OCI-M2 (cell line): ENCODE data around the gene B3GALT4.

Source experiments
- DNase-seq: peaks from one replicate; lab custom pipeline; 2025; ENCODE audit not compliant: unreplicated experiment; lab: John Stamatoyannopoulos, UW

B3GALT4 gene

DNA sequence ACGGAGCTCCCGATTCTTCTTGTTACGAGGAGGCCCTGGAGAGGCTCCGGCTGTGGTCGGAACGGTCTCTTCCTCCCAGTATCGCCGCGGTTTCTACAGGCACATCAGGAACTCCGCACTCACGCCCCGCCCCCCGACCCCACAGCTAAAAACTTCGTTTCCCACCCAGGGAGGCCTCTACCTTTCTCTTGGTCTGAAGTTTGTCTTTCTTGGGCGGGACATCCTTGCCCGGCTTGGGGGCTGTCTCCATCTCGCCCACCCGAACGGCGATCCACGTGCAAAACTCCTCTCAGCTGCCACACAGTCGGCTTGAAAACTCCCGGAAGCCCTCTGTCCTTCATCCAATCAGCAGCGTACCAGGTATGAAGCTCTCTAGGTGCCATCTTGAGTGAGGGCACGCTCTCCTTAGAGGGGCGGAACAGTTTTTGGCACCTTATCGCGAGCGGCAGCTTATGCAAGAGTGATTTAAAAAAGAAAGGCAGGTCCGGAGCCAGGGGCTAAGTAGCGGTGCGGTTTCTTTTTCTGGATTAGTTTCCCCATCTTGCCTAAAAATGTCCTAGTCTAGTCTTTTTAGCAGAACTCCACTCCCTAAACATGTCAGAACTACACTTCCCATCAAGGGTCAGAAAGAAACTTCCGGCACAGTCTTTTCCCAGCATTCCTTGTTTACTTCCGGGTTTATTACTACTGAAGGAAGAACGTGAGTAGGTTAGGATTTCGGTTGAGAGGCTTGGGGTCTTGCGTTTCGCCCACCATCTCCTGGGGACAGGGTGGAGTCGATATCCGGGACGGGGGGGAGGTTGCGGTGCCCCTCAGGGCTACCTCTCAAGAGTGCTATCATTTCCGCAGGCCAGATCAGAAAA is 12.2 kb downstream of the B3GALT4 start, which contains the start of the genes PFDN6 and WDR46:
Gene PFDN6, plus strand, starts transcription at position 681 of the 863 bp plus-strand sequence. CDS start 256 bp downstream, outside the sequence.
Gene WDR46, minus strand, starts transcription at position 319 of the 863 bp plus-strand sequence. Its CDS starts 69 bp downstream, at position 250.
- peak; percentile 92 for DNase-seq

GRCh38 chr6:33289784-33290315 is 12.9 kb downstream of the B3GALT4 start:
- DNase-seq = no peak

GRCh38 chr6:33290459-33290858 is 13.5 kb downstream of the B3GALT4 start:
- DNase-seq = no peak

- DNase-seq = no peak
Measured at GRCh38 chr6:33292996-33293682, 16.2 kb downstream of the B3GALT4 start.

DNA sequence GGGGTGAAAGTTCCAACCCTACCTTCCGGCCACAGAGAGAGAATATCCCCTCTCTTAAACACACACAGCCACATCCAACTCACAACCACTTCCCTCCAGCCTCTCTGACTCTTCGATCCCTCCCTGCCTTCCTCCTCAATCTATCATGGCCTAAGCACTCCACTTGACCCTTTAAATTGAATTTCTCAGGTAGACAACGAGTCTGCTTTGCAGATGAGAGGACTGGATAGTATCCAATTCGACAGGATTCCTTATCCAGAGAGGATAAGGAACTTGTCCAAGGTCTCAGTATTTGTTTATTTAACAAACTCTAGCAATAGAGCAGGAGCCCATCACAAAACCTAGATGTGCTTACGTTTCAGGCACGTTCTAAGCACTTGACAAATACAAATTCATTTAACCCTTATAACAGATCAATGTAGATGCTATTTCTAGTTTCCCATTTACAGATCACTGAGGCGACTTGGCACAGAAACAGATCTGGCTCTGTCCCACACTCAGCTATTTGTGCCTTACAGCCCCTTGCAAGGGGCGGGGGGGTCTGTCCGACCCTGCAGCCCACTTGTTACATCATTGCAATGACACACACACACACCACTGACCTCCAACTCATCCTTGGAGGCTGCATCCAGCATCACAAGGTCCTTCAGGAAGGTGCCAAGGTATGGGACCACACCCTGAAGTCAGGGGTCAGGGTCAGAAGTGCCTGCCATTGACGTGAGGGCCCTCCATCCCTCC is 17.3 kb downstream of the B3GALT4 start:
- no peak for DNase-seq

DNA sequence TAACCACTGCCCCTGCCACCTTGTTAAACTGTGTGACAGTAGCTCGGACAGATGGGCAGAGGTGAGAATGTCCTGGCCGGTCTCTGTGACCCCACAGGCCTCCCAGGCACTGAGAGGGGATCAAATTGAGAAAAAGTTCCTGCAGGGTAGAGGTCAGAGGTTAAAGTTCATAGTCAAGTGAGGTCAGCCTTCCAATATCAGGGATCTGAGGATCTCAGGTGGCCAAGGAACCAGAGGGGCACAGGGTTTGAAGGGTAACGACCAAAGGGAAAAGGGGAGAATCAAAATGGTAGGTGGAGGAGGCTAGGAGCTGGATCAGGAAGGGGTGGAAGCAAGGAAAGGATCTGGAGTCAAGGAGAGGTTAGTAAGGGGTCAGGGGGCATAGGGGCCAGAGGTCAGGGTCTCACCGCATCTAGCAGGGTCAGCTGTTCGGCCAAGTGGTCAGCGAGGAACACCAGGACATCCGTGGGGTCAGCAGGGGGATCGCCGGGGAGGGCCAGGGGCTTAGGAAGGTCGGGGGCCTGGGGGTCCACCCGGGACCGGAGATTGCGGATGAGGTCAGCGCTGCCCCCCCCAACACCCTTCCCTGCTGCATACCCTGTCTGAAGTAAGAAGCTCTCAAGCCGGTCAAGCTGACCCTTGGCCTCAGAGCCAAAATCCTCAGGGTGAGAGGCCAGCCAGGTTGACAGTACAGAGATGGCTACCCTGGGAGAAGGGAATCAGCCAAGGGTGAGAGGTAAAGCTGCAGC is 18.9 kb downstream of the B3GALT4 start:
- no peak for DNase-seq

GRCh38 chr6:33296797-33297405 is 20.0 kb downstream of the B3GALT4 start:
- DNase-seq = no peak

- DNase-seq = no peak
Measured at GRCh38 chr6:33297406-33297955, 20.6 kb downstream of the B3GALT4 start.

DNA sequence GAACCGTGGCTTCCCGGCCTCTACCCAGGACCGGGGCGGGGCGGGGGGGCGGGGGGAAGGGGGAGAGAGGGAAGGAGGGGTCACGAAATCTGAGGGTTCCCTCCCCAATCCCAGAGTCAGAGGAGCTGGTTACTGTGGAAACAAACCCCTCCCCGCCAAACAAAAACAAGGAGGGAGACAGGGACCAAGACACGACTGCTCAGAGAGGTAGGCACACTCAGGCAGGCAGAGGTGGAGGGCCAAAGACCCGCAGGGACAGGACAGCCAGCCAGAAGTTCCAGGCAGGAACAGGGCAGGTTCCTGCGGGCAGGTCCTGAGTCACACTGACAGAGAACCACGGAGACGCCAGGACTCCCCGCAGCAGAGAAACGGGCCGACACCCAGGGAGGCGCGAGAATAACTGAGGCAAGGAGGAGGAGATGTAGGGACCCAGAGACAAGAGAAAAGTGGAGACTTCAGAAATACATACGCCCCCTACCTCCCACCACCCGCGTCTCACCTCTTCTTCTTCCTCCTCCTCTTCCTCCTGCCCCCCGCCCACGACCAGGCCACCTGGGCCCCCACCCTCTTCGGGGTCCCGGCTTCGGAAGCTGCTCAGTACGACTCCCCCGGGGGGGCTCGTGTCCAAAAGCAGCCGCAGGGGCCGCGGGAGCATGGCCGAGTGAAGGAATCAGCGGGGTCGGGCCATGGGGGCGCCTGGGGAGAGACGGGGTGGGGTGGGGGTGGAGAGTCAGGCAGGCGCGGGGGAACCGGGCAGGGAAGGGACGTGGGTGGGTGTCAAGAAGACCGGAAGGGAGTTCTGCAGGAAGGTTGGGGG is 21.2 kb downstream of the B3GALT4 start:
- DNase-seq = no peak

DNA sequence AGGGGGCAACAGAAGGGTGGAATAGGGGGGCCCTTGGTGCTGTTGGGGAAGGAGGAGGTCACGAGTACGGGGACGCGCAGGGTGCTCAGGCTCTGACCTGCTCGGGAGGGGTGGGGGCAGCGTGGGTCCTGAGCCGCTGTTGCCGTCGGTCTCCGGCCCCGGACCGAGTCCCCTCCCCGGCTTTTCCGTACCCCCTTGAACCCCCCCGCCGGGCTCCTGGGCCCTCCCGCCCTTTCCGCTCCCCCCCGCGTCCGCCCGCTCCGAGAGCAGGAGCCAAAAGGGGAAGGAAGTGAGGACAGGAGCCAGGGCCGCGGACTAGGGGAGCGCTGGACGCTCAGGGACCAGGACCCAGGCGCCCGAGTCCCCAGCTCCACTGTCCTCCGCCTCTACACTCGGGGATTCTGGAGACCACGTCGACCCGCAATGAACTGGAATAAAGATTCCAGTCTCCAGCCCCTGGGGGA is 21.9 kb downstream of the B3GALT4 start, which contains the start of gene RGL2:
Gene RGL2, minus strand, starts transcription at position 170 of the 464 bp plus-strand sequence. CDS start 332 bp downstream, outside the sequence.
- DNase-seq = no peak

DNA sequence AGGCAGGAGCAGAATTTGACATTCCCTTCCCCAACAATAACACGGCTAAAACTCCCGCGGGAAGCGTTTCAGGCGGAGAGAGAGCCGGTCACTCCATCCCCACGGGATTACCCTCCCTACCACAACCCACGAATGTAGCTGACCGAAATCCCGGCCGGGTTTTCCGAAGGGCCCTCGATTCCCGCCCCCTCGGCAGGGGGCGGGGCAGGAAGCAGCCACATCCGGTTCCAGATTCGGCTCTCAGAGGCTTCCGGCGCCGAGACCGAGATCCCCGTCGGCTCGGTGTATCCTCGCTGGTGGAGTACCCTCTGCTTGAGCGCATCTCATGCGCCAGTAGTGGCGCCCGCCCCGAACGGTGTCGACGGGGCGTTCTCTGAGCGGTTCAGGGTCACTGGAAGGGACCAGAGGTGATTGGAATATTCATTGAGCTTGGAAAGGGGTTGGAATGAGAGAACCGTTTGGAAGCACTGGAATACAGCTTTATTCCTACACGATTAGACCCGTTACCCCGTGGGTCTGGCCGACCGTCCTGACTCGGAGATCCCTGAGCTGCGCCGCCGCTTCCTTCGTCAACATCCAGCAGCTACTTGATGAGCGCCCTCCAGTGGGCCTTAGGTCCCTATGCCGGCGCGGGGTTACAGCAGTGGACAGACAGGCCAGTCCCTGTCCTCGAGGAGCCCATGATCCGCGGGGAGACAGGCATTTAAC is 22.5 kb downstream of the B3GALT4 start:
- peak; percentile 88 for DNase-seq

GRCh38 chr6:33301877-33302276 is 25.0 kb downstream of the B3GALT4 start:
- DNase-seq = no peak

DNA sequence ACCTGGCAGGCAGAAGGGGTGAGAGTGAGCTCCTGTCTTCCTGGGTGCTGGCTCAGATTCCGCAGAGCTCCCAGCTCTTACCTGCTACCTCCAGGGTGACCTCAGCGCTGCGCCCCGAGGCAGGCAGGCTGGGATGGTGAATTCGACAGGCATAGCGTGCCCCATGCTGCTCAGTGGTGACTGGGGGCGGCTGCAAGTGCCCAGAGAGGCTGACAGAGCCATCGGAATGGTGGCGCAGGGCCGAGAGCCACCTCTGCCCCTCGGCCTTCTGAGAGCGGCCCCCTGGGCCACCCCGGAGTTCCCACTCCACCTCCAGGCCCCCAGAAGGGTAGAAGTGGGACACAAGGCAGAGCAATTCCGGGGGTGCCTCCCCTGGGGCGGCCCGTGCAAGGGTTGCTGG is 27.3 kb downstream of the B3GALT4 start:
- DNase-seq = no peak

- DNase-seq = no peak
Measured at GRCh38 chr6:33305052-33305451, 28.1 kb downstream of the B3GALT4 start.

DNA sequence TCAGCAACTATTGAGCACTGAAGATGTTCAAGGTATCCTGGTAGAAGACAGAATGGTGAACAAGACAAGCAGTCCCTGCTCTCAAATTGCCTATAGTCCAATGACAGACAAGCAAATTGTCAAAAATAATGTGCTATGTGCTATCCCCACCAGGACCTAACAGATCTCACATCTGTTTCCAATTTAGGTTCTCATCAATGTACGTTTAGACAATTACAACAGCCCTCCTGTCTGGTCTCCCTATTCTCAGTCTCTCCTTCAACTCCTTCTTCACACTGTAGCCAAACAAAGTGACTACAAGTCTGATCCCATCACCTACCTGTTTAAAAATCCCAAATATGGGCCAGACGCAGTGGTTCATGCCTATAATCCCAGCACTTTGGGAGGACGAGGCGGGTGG is 29.4 kb downstream of the B3GALT4 start:
- DNase-seq = no peak

GRCh38 chr6:33312361-33313104 is 35.6 kb downstream of the B3GALT4 start:
- no peak for DNase-seq

- no peak for DNase-seq
Measured at GRCh38 chr6:33313105-33313708, 36.3 kb downstream of the B3GALT4 start.
